GM19397 (cell line): ENCODE measurements around the gene LSP1.

ENCODE experiments used
- ATAC-seq: cut with Tn5 transposase; IDR thresholded peaks from one replicate; pipeline ENCODE4 v1.9.1; 2021; ENCODE audit warnings: mild to moderate bottlenecking, moderate library complexity; ENCODE audit not compliant: unreplicated experiment

Gene LSP1

GRCh38 chr11:1888347-1888753, 35.5 kb downstream of the LSP1 start:
- no peak for ATAC-seq

GRCh38 chr11:1888811-1889210, 35.9 kb downstream of the LSP1 start:
- ATAC-seq: no peak

GRCh38 chr11:1889224-1889930, 36.5 kb downstream of the LSP1 start:
- ATAC-seq: no peak

- ATAC-seq: no peak
Measured at GRCh38 chr11:1889941-1890855, 37.3 kb downstream of the LSP1 start.

- no peak for ATAC-seq
Measured at GRCh38 chr11:1890856-1891830, 38.3 kb downstream of the LSP1 start.

- no peak for ATAC-seq
Measured at GRCh38 chr11:1891831-1892115, 38.9 kb downstream of the LSP1 start, which contains the start of gene PRR33. PRR33 (minus strand) TSS chr11:1891895; CDS start chr11:1890584, 1,311 bp downstream.

- no peak for ATAC-seq
Measured at GRCh38 chr11:1892116-1892515, 39.2 kb downstream of the LSP1 start.

GRCh38 chr11:1892558-1892957, 39.7 kb downstream of the LSP1 start:
- no peak for ATAC-seq

GRCh38 chr11:1893581-1894359, 40.9 kb downstream of the LSP1 start:
- ATAC-seq: no peak

GRCh38 chr11:1894759-1895158, 41.9 kb downstream of the LSP1 start:
- no peak for ATAC-seq

- no peak for ATAC-seq
Measured at GRCh38 chr11:1896468-1896867, 43.6 kb downstream of the LSP1 start.

GRCh38 chr11:1896923-1897322, 44.0 kb downstream of the LSP1 start:
- ATAC-seq: no peak

- ATAC-seq: no peak
Measured at GRCh38 chr11:1899090-1899489, 46.2 kb downstream of the LSP1 start.

- no peak for ATAC-seq
Measured at GRCh38 chr11:1899686-1900085, 46.8 kb downstream of the LSP1 start.

GRCh38 chr11:1906181-1906580, 53.3 kb downstream of the LSP1 start:
- ATAC-seq: no peak

- no peak for ATAC-seq
Measured at GRCh38 chr11:1906611-1907423, 53.9 kb downstream of the LSP1 start.

- no peak for ATAC-seq
Measured at GRCh38 chr11:1908618-1909017, 55.7 kb downstream of the LSP1 start.

- ATAC-seq: no peak
Measured at GRCh38 chr11:1909524-1909923, 56.6 kb downstream of the LSP1 start.

- no peak for ATAC-seq
Measured at GRCh38 chr11:1912289-1912878, 59.5 kb downstream of the LSP1 start.
